ENCODE measurements around the gene ADRM1.

Gene ADRM1

DNA sequence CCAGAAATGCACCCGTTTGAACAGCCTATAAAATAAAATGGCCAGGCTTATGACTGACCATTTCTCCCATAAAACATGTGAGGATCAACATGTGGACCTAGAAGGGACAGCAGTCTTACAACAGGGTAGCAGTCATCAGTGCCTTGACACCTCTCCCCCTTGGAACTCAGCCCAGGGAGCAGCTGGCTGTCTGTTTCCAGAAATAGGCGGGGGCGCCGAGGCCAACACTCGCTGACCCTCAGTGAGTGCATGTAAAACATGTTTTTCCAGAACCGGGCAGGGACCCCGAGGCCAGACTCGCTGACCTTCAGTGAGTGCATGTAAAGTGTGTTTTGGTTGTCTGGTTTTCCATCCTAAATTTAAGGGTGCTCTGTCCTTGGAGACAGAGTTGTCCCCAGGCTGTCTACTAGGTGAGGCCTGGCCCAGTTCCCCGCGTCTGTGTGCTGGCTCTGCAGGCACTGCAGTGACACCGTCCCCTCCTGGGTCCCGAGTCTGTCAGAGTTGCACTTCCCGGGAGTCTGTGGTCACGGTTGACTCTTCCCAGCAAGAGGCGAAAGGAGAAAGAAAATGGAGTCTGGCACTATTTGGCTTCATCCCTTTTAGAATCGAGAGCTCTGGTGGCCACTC is 19.8 kb upstream of the ADRM1 start:
- Histone ChIP-seq H3K27me3 (ENCODE audit: control insufficient read depth, insufficient read depth, low read length) (no peaks in the 10 kb centered on the region), H3K79me2 (no peaks in the 10 kb centered on the region), H3K36me3 (ENCODE audit: control insufficient read depth, insufficient read depth, low read length) (no peaks in the 10 kb centered on the region), H2AFZ (no peak overlapping the region), H3K4me3 (ENCODE audit: low read depth, low read length) (no peak overlapping the region), H3K4me1 (no peaks in the 10 kb centered on the region), H3K9ac (no peak overlapping the region), H3K27ac (no peak overlapping the region), H3K9me3 (ENCODE audit: control insufficient read depth, low read length) (no peaks in the 10 kb centered on the region), H3K4me2 (ENCODE audit: low read length) (no peak overlapping the region)
- TF ChIP-seq, protein P1, sequence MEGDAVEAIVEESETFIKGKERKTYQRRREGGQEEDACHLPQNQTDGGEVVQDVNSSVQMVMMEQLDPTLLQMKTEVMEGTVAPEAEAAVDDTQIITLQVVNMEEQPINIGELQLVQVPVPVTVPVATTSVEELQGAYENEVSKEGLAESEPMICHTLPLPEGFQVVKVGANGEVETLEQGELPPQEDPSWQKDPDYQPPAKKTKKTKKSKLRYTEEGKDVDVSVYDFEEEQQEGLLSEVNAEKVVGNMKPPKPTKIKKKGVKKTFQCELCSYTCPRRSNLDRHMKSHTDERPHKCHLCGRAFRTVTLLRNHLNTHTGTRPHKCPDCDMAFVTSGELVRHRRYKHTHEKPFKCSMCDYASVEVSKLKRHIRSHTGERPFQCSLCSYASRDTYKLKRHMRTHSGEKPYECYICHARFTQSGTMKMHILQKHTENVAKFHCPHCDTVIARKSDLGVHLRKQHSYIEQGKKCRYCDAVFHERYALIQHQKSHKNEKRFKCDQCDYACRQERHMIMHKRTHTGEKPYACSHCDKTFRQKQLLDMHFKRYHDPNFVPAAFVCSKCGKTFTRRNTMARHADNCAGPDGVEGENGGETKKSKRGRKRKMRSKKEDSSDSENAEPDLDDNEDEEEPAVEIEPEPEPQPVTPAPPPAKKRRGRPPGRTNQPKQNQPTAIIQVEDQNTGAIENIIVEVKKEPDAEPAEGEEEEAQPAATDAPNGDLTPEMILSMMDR (IDR thresholded peaks at IDR 0.05) = no peak

GRCh38 chr20:62284448-62284847 is 18.3 kb upstream of the ADRM1 start:
- Histone ChIP-seq H2AFZ (no peak overlapping the region), H3K27ac (no peak overlapping the region)

DNA sequence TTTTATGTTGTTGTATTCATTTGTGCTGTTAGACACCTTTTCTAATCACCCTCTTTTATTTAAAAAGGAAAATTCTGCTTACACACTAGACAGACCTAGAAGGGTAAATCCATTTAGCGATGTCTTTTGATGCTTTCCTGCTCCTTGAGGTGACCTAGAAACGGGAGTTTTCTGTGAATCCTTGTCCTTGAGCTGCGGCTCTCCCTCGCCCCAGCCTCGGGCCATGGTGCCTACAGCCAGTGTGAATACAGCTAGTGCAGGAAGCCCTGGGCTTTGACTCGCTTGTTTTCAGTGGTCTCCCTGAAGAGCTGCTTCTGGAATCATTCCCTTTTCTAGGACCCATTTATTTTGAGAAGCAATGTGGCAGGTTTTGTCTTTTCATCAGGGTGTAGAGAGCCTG is 17.6 kb upstream of the ADRM1 start:
- Histone ChIP-seq H3K27me3 (ENCODE audit: control insufficient read depth, insufficient read depth, low read length) (no peaks in the 10 kb centered on the region), H3K4me1 (no peaks in the 10 kb centered on the region), H3K79me2 (no peaks in the 10 kb centered on the region), H3K4me2 (ENCODE audit: low read length) (no peak overlapping the region), H3K9ac (no peak overlapping the region), H3K9me3 (ENCODE audit: control insufficient read depth, low read length) (no peaks in the 10 kb centered on the region), H3K36me3 (ENCODE audit: control insufficient read depth, insufficient read depth, low read length) (no peaks in the 10 kb centered on the region), H2AFZ (no peak overlapping the region), H3K4me3 (ENCODE audit: low read depth, low read length) (no peak overlapping the region), H3K27ac (peak overlapping the region; percentile 38)
- TF ChIP-seq, protein P1 (IDR thresholded peaks at IDR 0.05) = no peak

More at GRCh38 chr20:62284448-62284847, 18.3 kb upstream of the ADRM1 start:
- Histone ChIP-seq H3K9ac (no peak overlapping the region), H3K27me3 (ENCODE audit: control insufficient read depth, insufficient read depth, low read length) (no peaks in the 10 kb centered on the region), H3K4me3 (ENCODE audit: low read depth, low read length) (no peak overlapping the region), H3K9me3 (ENCODE audit: control insufficient read depth, low read length) (no peaks in the 10 kb centered on the region), H3K79me2 (no peaks in the 10 kb centered on the region), H3K4me1 (no peaks in the 10 kb centered on the region), H3K36me3 (ENCODE audit: control insufficient read depth, insufficient read depth, low read length) (no peaks in the 10 kb centered on the region), H3K4me2 (ENCODE audit: low read length) (no peak overlapping the region)
- TF ChIP-seq, protein P1 (IDR thresholded peaks at IDR 0.05) = no peak

- Histone ChIP-seq H3K27ac (peak overlapping the region; percentile 38), H3K27me3 (ENCODE audit: control insufficient read depth, insufficient read depth, low read length) (no peaks in the 10 kb centered on the region), H3K36me3 (ENCODE audit: control insufficient read depth, insufficient read depth, low read length) (no peaks in the 10 kb centered on the region), H3K4me3 (ENCODE audit: low read depth, low read length) (no peak overlapping the region), H2AFZ (no peak overlapping the region), H3K79me2 (no peaks in the 10 kb centered on the region), H3K9ac (no peak overlapping the region), H3K4me2 (ENCODE audit: low read length) (no peak overlapping the region), H3K9me3 (ENCODE audit: control insufficient read depth, low read length) (no peaks in the 10 kb centered on the region), H3K4me1 (no peaks in the 10 kb centered on the region)
- TF ChIP-seq, protein P1 (IDR thresholded peaks at IDR 0.05) = no peak
These were observed 17.1 kb upstream of the ADRM1 start for GRCh38 chr20:62285722-62286121.

GRCh38 chr20:62286493-62287064 is 16.2 kb upstream of the ADRM1 start:
- no peaks in the 10 kb centered on the region for H3K4me1 ChIP-seq
- no peaks in the 10 kb centered on the region for H3K36me3 ChIP-seq (ENCODE audit: control insufficient read depth, insufficient read depth, low read length)
- no peaks in the 10 kb centered on the region for H3K9me3 ChIP-seq (ENCODE audit: control insufficient read depth, low read length)
- H2AFZ ChIP-seq = no peak overlapping the region
- no peaks in the 10 kb centered on the region for H3K79me2 ChIP-seq
- TF ChIP-seq, protein P1 (IDR thresholded peaks at IDR 0.05) = no peak
- no peak overlapping the region for H3K9ac ChIP-seq
- no peaks in the 10 kb centered on the region for H3K27me3 ChIP-seq (ENCODE audit: control insufficient read depth, insufficient read depth, low read length)
- no peak overlapping the region for H3K4me3 ChIP-seq (ENCODE audit: low read depth, low read length)
- peak overlapping the region; percentile 11 for H3K27ac ChIP-seq
- H3K4me2 ChIP-seq (ENCODE audit: low read length) = no peak overlapping the region
